D721Med (cell line): ENCODE measurements around the gene DPM2.
A peak's percentile ranks its signal among the peaks of the same experiment; 100 is the strongest.

Source experiments
- DNase-seq: peaks from one replicate; pipeline ENCODE4 v3.0.0; 2011; ENCODE audit warnings: low spot score; ENCODE audit not compliant: insufficient read length
- FAIRE-seq: peaks from 2 replicates; lab custom pipeline; 2011; peaks lifted over from hg19 to GRCh38; lab: Jason Lieb, UNC
- TF ChIP-seq, protein P1 (sequence below): IDR thresholded peaks from 2 replicates; pipeline ENCODE4 v1.5.1; 2012; ENCODE audit warnings: mild to moderate bottlenecking, control low read depth; ENCODE audit not compliant: insufficient read depth; ENCODE audit errors: missing control alignments

Gene DPM2

DNA sequence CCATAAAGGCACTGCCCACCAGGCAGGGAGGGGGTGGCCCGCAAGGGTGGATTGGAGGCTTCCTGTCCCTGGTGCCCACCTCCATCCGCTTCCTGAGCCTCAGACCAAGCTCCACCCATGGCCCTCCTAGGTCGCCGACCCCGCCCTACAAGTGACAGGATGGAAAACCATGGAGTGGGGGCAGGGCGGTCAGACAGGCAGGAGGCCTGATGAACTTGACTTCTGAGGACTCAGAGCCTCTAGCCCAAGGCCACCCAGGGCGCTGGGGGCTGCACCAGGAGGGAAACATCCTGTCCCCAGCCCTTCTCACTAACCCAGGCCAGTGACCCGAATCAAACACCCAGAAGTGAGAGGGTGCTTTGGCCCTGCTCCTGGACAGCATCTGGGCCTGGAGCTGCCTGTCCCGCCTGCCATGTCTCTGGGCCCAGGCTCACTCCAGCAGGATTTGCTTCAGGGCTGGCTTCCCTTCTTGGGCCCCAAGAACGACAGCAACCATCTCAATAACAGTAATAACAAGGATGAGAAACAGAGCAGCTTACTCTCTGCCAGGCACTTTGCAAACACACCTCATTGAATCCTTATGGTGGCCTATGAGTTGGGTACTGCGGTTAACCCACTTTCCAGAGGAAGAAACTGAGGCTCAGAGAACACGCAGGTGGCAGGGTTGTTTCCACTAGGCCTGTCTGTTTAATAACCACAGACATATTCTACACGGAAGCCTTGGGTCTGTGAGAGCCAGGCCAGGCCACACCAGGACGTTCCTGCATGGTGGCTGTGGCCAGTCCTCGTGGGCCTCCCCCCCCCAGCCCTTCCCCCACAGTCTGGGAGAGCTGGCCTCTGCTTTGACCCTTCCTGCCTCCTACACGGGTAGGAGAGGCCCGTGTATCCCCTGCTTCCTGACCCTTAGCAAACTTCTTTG is 33.8 kb downstream of the DPM2 start:
- FAIRE-seq (no peak), DNase-seq (no peak)
- TF ChIP-seq, protein P1, sequence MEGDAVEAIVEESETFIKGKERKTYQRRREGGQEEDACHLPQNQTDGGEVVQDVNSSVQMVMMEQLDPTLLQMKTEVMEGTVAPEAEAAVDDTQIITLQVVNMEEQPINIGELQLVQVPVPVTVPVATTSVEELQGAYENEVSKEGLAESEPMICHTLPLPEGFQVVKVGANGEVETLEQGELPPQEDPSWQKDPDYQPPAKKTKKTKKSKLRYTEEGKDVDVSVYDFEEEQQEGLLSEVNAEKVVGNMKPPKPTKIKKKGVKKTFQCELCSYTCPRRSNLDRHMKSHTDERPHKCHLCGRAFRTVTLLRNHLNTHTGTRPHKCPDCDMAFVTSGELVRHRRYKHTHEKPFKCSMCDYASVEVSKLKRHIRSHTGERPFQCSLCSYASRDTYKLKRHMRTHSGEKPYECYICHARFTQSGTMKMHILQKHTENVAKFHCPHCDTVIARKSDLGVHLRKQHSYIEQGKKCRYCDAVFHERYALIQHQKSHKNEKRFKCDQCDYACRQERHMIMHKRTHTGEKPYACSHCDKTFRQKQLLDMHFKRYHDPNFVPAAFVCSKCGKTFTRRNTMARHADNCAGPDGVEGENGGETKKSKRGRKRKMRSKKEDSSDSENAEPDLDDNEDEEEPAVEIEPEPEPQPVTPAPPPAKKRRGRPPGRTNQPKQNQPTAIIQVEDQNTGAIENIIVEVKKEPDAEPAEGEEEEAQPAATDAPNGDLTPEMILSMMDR: no peak

DNA sequence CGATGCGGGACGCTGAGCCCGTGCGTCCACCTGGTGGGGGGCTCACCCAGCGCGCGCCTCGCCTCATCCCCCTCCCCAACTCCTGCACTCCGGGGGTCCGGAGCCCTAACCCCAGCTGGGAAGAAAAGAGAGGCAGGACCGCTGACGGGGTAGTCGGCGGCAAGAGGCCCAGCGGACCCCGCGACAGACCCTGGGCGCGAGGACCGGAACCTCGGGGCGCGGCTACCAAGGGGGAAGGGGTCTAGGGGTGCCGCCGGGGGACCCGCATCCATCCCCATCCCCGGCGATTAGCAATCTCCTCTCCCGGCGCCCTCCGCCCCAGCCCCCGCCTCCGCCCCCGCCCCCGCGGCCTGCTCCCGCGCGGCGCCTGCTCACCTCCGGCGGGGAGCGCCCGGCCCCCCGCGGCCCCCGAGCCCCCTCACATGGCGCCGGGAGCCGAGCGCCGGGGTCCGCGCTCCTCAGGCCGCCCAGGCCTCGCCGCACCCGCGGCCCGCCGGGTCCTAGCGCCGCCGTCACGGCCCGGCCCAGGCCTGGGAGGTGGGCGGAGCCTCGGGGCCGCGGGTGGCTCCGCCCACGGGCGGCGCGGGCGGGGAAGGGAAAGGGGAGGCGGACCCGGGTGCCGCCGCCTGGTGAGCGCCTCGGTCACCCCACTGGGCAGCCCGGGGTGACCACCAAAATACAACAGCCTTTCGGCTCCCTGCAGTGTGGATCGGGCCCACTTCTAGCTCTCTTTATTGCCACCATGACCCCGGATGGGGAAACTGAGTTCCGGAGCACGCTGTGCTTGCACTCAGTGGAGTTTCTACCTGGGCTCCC is 38.3 kb downstream of the DPM2 start, which contains the start of gene ST6GALNAC6:
ST6GALNAC6 (minus strand) TSS at position 476 of the 816 bp plus-strand sequence. CDS start 1,622 bp downstream, outside the sequence.
- TF ChIP-seq, protein P1: no peak
- FAIRE-seq (no peak), DNase-seq (peak; percentile 79)

DNA sequence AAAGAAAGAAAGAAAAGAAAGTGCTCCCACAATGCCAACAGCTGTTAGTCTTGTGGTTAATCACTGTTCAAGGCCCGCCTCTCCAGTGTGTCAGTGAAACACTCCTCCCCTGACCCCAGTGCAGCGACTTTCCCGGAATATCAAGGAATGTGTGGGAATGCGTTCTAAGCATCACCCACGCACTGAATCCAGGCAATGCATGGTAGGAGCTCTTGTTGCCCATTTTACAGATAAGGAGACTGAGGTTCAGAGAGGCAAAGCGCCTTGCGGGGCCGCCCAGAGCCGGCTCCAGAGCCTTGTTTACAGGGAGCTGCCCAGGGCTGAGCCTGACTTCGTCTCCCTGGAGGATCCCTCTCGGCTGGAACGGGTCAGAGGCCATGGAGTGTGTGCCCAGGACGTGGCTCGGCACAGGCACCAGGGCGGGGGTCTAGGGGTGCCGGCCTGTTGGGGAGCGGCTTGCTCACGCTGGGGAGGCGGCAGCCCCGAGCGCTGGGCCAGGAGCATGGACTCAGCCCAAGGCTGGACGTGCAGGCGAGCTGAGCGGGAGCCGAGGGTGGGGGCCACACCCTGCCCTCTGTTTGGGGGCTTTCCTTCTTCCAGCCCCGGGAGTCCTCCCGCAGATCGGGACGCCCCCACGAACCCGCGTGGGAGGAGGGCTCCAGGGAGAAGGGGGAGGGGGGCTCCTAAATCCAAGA is 39.1 kb downstream of the DPM2 start:
- TF ChIP-seq, protein P1: no peak
- no peak for FAIRE-seq

GRCh38 chr9:127897193-127897692 is 40.4 kb downstream of the DPM2 start:
- TF ChIP-seq, protein P1: no peak
- FAIRE-seq (no peak), DNase-seq (no peak)

More for the DNA sequence above, 39.1 kb downstream of the DPM2 start:
- DNase-seq: no peak

- TF ChIP-seq, protein P1: no peak
- FAIRE-seq (no peak), DNase-seq (no peak)
Observed at GRCh38 chr9:127896395-127897192, 41.1 kb downstream of the DPM2 start.

- no peak for FAIRE-seq
- no peak for DNase-seq
- TF ChIP-seq, protein P1: no peak
Observed at GRCh38 chr9:127895811-127896210, 41.8 kb downstream of the DPM2 start.
